Gastroesophageal sphincter (tissue), 4 donors: ENCODE data around the gene DSCAML1. TPM values are rescaled to one million over a fixed set of nuclear protein-coding genes. Genes with fewer than 3 reads are reported as not detected.

Source experiments
- ATAC-seq: fragments of 150-250 bp; one replicate; pipeline ENCODE4 v1.9.1; 2016; ENCODE audit warnings: mild to moderate bottlenecking, moderate library complexity
- H3K27ac ChIP-seq, 4 donors: fragments of 200-600 bp; sonication (generic) in 3 of 4; 1 replicate in 3 of 4; 2 replicates in 1 of 4; pipeline ENCODE4 v1.5.1; 2016 to 2019
- H3K27me3 ChIP-seq: fragments of 200-600 bp; sonication (generic); one replicate; pipeline ENCODE4 v1.5.1; 2019
- H3K36me3 ChIP-seq, 2 donors: fragments of 200-600 bp; sonication (generic); one replicate each; pipeline ENCODE4 v1.5.1; 2019; ENCODE audit warnings: control low read depth in 1 of 2
- H3K4me1 ChIP-seq, 3 donors: fragments of 200-600 bp; sonication (generic); 1 replicate in 2 of 3; 2 replicates in 1 of 3; pipeline ENCODE4 v1.5.1; 2016 to 2019; ENCODE audit warnings: control low read depth in 2 of 3
- H3K4me3 ChIP-seq, 2 donors: fragments of 200-600 bp; sonication (generic); one replicate each; pipeline ENCODE4 v1.5.1; 2019; ENCODE audit warnings: mild to moderate bottlenecking in 1 of 2, moderate library complexity in 1 of 2
- H3K9me3 ChIP-seq, 3 donors: fragments of 200-600 bp; sonication (generic); one replicate each; pipeline ENCODE4 v1.5.1; 2017 to 2019; ENCODE audit warnings: control low read depth in 2 of 3
- CTCF ChIP-seq, 4 experiments: fragments of 200-600 bp in 2 of 4; fragments of 450-650 bp in 2 of 4; sonication (generic) in 1 of 4; IDR thresholded peaks; one replicate each; pipeline ENCODE4 v1.5.1; 2017 to 2019; ENCODE audit warnings: antibody characterized with exemption in 4 of 4, mild to moderate bottlenecking in 2 of 4, moderate library complexity in 2 of 4
- EP300 ChIP-seq: sonication (generic); formaldehyde crosslinking; IDR thresholded peaks from one replicate; pipeline ENCODE4 v1.6.1; 2017; ENCODE audit warnings: antibody characterized with exemption, mild to moderate bottlenecking
- POLR2A ChIP-seq, 2 donors: fragments of 450-650 bp; IDR thresholded peaks; one replicate each; pipeline ENCODE4 v1.6.1; 2017; ENCODE audit warnings: antibody characterized with exemption in 2 of 2, mild to moderate bottlenecking in 2 of 2, moderate library complexity in 1 of 2
- POLR2AphosphoS5 ChIP-seq: sonication (generic); formaldehyde crosslinking; IDR thresholded peaks from one replicate; pipeline ENCODE4 v1.6.1; 2017; ENCODE audit warnings: antibody characterized with exemption
- WGBS, 2 donors: methylation state at CpG; one replicate each; pipeline ENCODE4 v1.1.5; 2018; ENCODE audit warnings: low coverage in 1 of 2; 5-methylcytosine and 5-hydroxymethylcytosine counted together
- total RNA-seq, 4 donors: library from RNA; depleted of rRNA; stranded (reverse); fragments of >200 nt; gene quantifications; one replicate each; pipeline ENCODE4 v1.1.0, GENCODE V29; 2016

The DSCAML1 gene
- total RNA-seq, 4 donors from 2014 or later, result 0.35 to 2.5 (median 0.73) TPM

GRCh38 chr11:117394221-117394925 is 402.6 kb downstream of the DSCAML1 start:
- no peaks in the 10 kb centered on the region for H3K27me3 ChIP-seq
- peaks cover 0 to 7% (median 0%) of the 10 kb centered on the region in 3 donors for H3K9me3 ChIP-seq
- H3K4me1 ChIP-seq, result no peaks in the 10 kb centered on the region
- WGBS, 2 donors, result 87 to 100% methylated on average over 1 to 3 of the region's 14 CpGs
- H3K4me3 ChIP-seq, result no peak overlapping the region
- no peak for ATAC-seq
- no peak overlapping the region for H3K27ac ChIP-seq
- TF ChIP-seq POLR2AphosphoS5, result no peak
- no peak for TF ChIP-seq CTCF (IDR thresholded peaks at IDR 0.05)
- no peak for TF ChIP-seq EP300
- TF ChIP-seq POLR2A (IDR thresholded peaks at IDR 0.05), result no peak
- peaks cover 0 to 98% of the 10 kb centered on the region in 2 donors for H3K36me3 ChIP-seq

- Histone ChIP-seq H3K4me3 (no peak overlapping the region), H3K36me3 (peaks cover 0 to 100% of the 10 kb centered on the region in 2 donors), H3K27ac (no peak overlapping the region), H3K27me3 (no peaks in the 10 kb centered on the region), H3K4me1 (no peaks in the 10 kb centered on the region), H3K9me3 (no peaks in the 10 kb centered on the region)
- no peak for ATAC-seq
- WGBS, 2 donors, result 88 to 100% methylated on average over 1 to 7 of the region's 8 CpGs
- no peak for TF ChIP-seq POLR2AphosphoS5
- TF ChIP-seq EP300, result no peak
Measured at GRCh38 chr11:117392979-117393378, 404.0 kb downstream of the DSCAML1 start.

- TF ChIP-seq EP300 (no peak), POLR2A (IDR thresholded peaks at IDR 0.05) (no peak), POLR2AphosphoS5 (no peak), CTCF (IDR thresholded peaks at IDR 0.05) (no peak)
- WGBS, 2 donors, result 90 to 97% methylated on average over 2 to 7 of the region's 12 CpGs
- Histone ChIP-seq H3K27ac (no peak overlapping the region), H3K9me3 (no peaks in the 10 kb centered on the region), H3K4me1 (no peaks in the 10 kb centered on the region), H3K36me3 (peaks cover 0 to 100% of the 10 kb centered on the region in 2 donors), H3K4me3 (no peak overlapping the region), H3K27me3 (no peaks in the 10 kb centered on the region)
- no peak for ATAC-seq
Measured at GRCh38 chr11:117392001-117392690, 404.9 kb downstream of the DSCAML1 start.

- Histone ChIP-seq H3K4me3 (no peak overlapping the region), H3K27me3 (no peaks in the 10 kb centered on the region), H3K9me3 (no peaks in the 10 kb centered on the region), H3K27ac (no peak overlapping the region), H3K36me3 (peaks cover 0 to 100% of the 10 kb centered on the region in 2 donors), H3K4me1 (no peaks in the 10 kb centered on the region)
- ATAC-seq, result no peak
- WGBS, 2 donors, result 80 to 89% methylated on average over 2 to 8 of the region's 8 CpGs
- no peak for TF ChIP-seq POLR2AphosphoS5
- TF ChIP-seq POLR2A (IDR thresholded peaks at IDR 0.05), result no peak
- no peak for TF ChIP-seq CTCF (IDR thresholded peaks at IDR 0.05)
- no peak for TF ChIP-seq EP300
Measured at GRCh38 chr11:117391181-117391580, 405.8 kb downstream of the DSCAML1 start.

- no peak overlapping the region for H3K4me3 ChIP-seq
- H3K27ac ChIP-seq, result no peak overlapping the region
- no peaks in the 10 kb centered on the region for H3K9me3 ChIP-seq
- H3K36me3 ChIP-seq, result peaks cover 0 to 100% of the 10 kb centered on the region in 2 donors
- no peak for TF ChIP-seq POLR2A (IDR thresholded peaks at IDR 0.05)
- TF ChIP-seq POLR2AphosphoS5, result no peak
- no peak for TF ChIP-seq EP300
- no peak for TF ChIP-seq CTCF (IDR thresholded peaks at IDR 0.05)
- H3K27me3 ChIP-seq, result no peaks in the 10 kb centered on the region
- WGBS, 2 donors, result 77 to 100% methylated on average over 2 to 5 of the region's 8 CpGs
- no peak for ATAC-seq
- H3K4me1 ChIP-seq, result no peaks in the 10 kb centered on the region
Measured at GRCh38 chr11:117390743-117391142, 406.3 kb downstream of the DSCAML1 start.
